ENCODE data around the gene PIEZO2.

The PIEZO2 gene

GRCh38 chr18:10895976-10896375 is 253.4 kb downstream of the PIEZO2 start:
- no peaks in the 10 kb centered on the region for H3K4me1 ChIP-seq (ENCODE audit: control insufficient read depth, low read length)

GRCh38 chr18:10894501-10894900 is 254.9 kb downstream of the PIEZO2 start:
- TF ChIP-seq, protein P1, sequence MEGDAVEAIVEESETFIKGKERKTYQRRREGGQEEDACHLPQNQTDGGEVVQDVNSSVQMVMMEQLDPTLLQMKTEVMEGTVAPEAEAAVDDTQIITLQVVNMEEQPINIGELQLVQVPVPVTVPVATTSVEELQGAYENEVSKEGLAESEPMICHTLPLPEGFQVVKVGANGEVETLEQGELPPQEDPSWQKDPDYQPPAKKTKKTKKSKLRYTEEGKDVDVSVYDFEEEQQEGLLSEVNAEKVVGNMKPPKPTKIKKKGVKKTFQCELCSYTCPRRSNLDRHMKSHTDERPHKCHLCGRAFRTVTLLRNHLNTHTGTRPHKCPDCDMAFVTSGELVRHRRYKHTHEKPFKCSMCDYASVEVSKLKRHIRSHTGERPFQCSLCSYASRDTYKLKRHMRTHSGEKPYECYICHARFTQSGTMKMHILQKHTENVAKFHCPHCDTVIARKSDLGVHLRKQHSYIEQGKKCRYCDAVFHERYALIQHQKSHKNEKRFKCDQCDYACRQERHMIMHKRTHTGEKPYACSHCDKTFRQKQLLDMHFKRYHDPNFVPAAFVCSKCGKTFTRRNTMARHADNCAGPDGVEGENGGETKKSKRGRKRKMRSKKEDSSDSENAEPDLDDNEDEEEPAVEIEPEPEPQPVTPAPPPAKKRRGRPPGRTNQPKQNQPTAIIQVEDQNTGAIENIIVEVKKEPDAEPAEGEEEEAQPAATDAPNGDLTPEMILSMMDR (IDR thresholded peaks at IDR 0.05; ENCODE audit: low read depth, low read length, poor library complexity, severe bottlenecking), result no peak
- Histone ChIP-seq H3K9me2 (replicated peaks; ENCODE audit: control insufficient read depth, low read length) (no peaks in the 10 kb centered on the region), H4K20me1 (ENCODE audit: control insufficient read depth, insufficient read depth, low read depth, low read length) (no peaks in the 10 kb centered on the region), H3K9me3 (ENCODE audit: control insufficient read depth, insufficient read depth, low read length) (no peaks in the 10 kb centered on the region), H3K27ac (ENCODE audit: low read depth, low read length) (no peak overlapping the region), H3K4me1 (ENCODE audit: control insufficient read depth, low read length) (no peaks in the 10 kb centered on the region), H3K79me2 (ENCODE audit: control insufficient read depth, low read length) (no peaks in the 10 kb centered on the region), H3K4me3 (ENCODE audit: low read length) (no peak overlapping the region), H3K27me3 (ENCODE audit: control insufficient read depth, low read length) (no peaks in the 10 kb centered on the region), H3F3A (ENCODE audit: control insufficient read depth, insufficient read depth) (no peaks in the 10 kb centered on the region), H3K36me3 (ENCODE audit: control insufficient read depth, low read length) (no peaks in the 10 kb centered on the region), H3K4me2 (ENCODE audit: low read length) (no peak overlapping the region)

More at GRCh38 chr18:10895976-10896375, 253.4 kb downstream of the PIEZO2 start:
- H4K20me1 ChIP-seq (ENCODE audit: control insufficient read depth, insufficient read depth, low read depth, low read length), result no peaks in the 10 kb centered on the region
- no peaks in the 10 kb centered on the region for H3K9me3 ChIP-seq (ENCODE audit: control insufficient read depth, insufficient read depth, low read length)
- TF ChIP-seq, protein P1 (IDR thresholded peaks at IDR 0.05; ENCODE audit: low read depth, low read length, poor library complexity, severe bottlenecking), result no peak
- TF ChIP-seq EZH2phosphoT487 (IDR thresholded peaks at IDR 0.05; ENCODE audit: borderline replicate concordance, low read length), result no peak
- H3K27ac ChIP-seq (ENCODE audit: low read depth, low read length), result no peak overlapping the region
- no peak overlapping the region for H3K4me2 ChIP-seq (ENCODE audit: low read length)
- H3K36me3 ChIP-seq (ENCODE audit: control insufficient read depth, low read length), result no peaks in the 10 kb centered on the region
- no peaks in the 10 kb centered on the region for H3K9me2 ChIP-seq (replicated peaks; ENCODE audit: control insufficient read depth, low read length)
- H3F3A ChIP-seq (ENCODE audit: control insufficient read depth, insufficient read depth), result no peaks in the 10 kb centered on the region
- H3K79me2 ChIP-seq (ENCODE audit: control insufficient read depth, low read length), result no peaks in the 10 kb centered on the region
- H3K27me3 ChIP-seq (ENCODE audit: control insufficient read depth, low read length), result no peaks in the 10 kb centered on the region
- no peak overlapping the region for H3K4me3 ChIP-seq (ENCODE audit: low read length)

DNA sequence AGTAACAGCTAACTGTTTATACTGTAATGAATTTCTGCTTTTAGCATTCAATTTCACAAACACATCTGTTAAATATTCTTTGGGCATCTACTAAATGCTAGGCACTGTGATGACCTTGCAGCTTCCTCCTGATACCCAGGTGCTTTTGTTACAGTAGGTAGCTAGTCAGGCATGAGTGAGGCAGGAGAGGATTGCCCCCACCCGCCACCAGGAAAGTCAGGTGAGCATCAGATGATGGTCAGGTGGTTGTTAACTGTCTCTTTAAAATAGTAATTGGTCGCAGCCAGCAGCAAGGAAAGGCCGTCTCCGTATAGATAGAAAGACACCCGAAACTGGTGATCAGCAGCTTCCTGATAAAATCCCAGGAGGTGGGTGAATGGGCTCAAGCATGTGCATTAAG is 255.6 kb downstream of the PIEZO2 start:
- no peak overlapping the region for H3K27ac ChIP-seq (ENCODE audit: low read depth, low read length)
- H3K4me3 ChIP-seq (ENCODE audit: low read length), result no peak overlapping the region
- no peaks in the 10 kb centered on the region for H3K79me2 ChIP-seq (ENCODE audit: control insufficient read depth, low read length)
- H4K20me1 ChIP-seq (ENCODE audit: control insufficient read depth, insufficient read depth, low read depth, low read length), result no peaks in the 10 kb centered on the region
- H3K4me1 ChIP-seq (ENCODE audit: control insufficient read depth, low read length), result no peaks in the 10 kb centered on the region
- no peaks in the 10 kb centered on the region for H3K27me3 ChIP-seq (ENCODE audit: control insufficient read depth, low read length)
- H3F3A ChIP-seq (ENCODE audit: control insufficient read depth, insufficient read depth), result no peaks in the 10 kb centered on the region
- no peak overlapping the region for H3K4me2 ChIP-seq (ENCODE audit: low read length)
- no peaks in the 10 kb centered on the region for H3K36me3 ChIP-seq (ENCODE audit: control insufficient read depth, low read length)
- TF ChIP-seq, protein P1 (IDR thresholded peaks at IDR 0.05; ENCODE audit: low read depth, low read length, poor library complexity, severe bottlenecking), result no peak
- TF ChIP-seq EZH2phosphoT487 (IDR thresholded peaks at IDR 0.05; ENCODE audit: borderline replicate concordance, low read length), result no peak
- no peaks in the 10 kb centered on the region for H3K9me2 ChIP-seq (replicated peaks; ENCODE audit: control insufficient read depth, low read length)
- H3K9me3 ChIP-seq (ENCODE audit: control insufficient read depth, insufficient read depth, low read length), result no peaks in the 10 kb centered on the region

DNA sequence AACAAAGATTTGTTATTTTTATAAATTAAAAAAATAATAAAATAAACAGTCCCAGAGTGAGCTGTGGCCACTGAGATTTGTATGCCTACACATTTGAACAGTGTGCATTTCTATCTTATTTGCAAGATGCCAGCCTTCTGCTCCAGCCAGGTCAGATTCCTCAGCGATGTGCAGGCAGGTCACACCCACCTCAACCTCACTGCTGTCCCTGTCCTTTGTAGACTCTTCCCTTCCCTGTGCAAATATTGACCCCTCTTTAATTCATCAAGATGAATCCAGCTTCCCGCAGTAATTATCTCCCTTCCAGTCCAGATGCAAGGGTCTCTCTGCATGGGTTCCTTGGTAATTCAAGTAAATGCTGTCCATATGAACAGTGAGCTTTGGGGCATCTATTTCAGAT is 256.2 kb downstream of the PIEZO2 start:
- H3K9me3 ChIP-seq (ENCODE audit: control insufficient read depth, insufficient read depth, low read length), result no peaks in the 10 kb centered on the region
- H3K4me2 ChIP-seq (ENCODE audit: low read length), result no peak overlapping the region
- H3K27me3 ChIP-seq (ENCODE audit: control insufficient read depth, low read length), result no peaks in the 10 kb centered on the region
- no peaks in the 10 kb centered on the region for H3K9me2 ChIP-seq (replicated peaks; ENCODE audit: control insufficient read depth, low read length)
- no peak overlapping the region for H3K4me3 ChIP-seq (ENCODE audit: low read length)
- no peaks in the 10 kb centered on the region for H3K79me2 ChIP-seq (ENCODE audit: control insufficient read depth, low read length)
- no peaks in the 10 kb centered on the region for H3K36me3 ChIP-seq (ENCODE audit: control insufficient read depth, low read length)
- no peak for TF ChIP-seq EZH2phosphoT487 (IDR thresholded peaks at IDR 0.05; ENCODE audit: borderline replicate concordance, low read length)
- TF ChIP-seq, protein P1 (IDR thresholded peaks at IDR 0.05; ENCODE audit: low read depth, low read length, poor library complexity, severe bottlenecking), result no peak
- no peaks in the 10 kb centered on the region for H4K20me1 ChIP-seq (ENCODE audit: control insufficient read depth, insufficient read depth, low read depth, low read length)
- no peaks in the 10 kb centered on the region for H3F3A ChIP-seq (ENCODE audit: control insufficient read depth, insufficient read depth)
- H3K27ac ChIP-seq (ENCODE audit: low read depth, low read length), result no peak overlapping the region
- no peaks in the 10 kb centered on the region for H3K4me1 ChIP-seq (ENCODE audit: control insufficient read depth, low read length)

All from DOHH2 (cell line).